A549 (cell line): ENCODE measurements around the gene SYCE3.

Experiments
- CHD4 ChIP-seq: fragments of 200-600 bp; sonication (generic); IDR thresholded peaks from 2 replicates; pipeline ENCODE4 v1.6.1; 2016; ENCODE audit warnings: antibody characterized with exemption, mild to moderate bottlenecking, borderline replicate concordance
- JUNB ChIP-seq: fragments of >200 bp; sonication (Bioruptor Twin); formaldehyde crosslinking; IDR thresholded peaks from 2 replicates; pipeline ENCODE4 v1.6.1; 2016

DNA sequence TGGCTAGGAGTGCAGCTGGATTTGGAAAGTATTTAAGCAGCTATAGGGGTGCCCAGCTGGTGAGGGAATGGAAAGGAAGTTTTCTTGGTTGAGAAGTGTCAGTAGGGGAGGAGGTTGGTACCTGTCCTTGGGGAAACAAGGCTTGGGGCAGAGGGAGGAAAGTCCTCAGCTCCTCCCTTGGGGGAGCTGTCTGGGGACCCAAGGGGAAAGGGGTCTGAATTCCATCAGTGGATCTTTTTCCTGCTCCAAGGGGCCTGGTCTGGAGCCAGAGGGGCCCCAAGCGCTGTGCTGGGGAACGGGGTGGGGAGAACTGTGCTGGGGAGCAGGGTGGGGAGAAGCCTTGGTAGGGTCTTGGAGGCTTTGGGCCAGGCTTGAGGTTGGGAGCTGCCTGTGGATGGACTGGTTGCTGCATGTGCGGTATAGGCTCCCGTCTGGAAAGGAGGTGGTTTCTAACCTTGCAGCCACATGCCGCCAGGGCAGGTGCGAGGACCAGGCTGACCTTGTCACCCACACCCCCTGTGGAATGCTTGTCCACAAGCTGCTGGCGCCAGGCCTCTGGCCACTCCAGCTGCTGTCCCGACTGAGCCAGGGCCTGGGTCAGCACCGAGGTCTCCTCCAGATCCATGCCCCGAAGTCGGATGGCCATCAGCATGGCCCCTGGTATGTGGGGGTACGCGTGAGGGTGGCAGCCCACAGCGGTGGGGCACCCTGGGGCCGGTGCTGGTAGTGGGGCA, 33.9 kb downstream of the SYCE3 start:
- TF ChIP-seq JUNB: no peak
- no peak for TF ChIP-seq CHD4
